MM.1S (cell line): ENCODE measurements around the gene SLC25A22.

ENCODE experiments used
- EZH2 ChIP-seq: fragments of 300-600 bp; sonication (generic); optimal IDR thresholded peaks from 2 replicates; pipeline ENCODE3; 2017; ENCODE audit warnings: low read depth, mild to moderate bottlenecking, antibody characterized with exemption, low read length, mixed read lengths
- EZH2phosphoT487 ChIP-seq: fragments of 300-600 bp; sonication (generic); IDR thresholded peaks from 2 replicates; pipeline ENCODE4 v1.6.1; 2018; ENCODE audit warnings: antibody characterized with exemption, low read length
- TF ChIP-seq, protein P1 (sequence below): fragments of 300-600 bp; sonication (generic); IDR thresholded peaks from 2 replicates; pipeline ENCODE4 v1.5.1; 2016; ENCODE audit warnings: antibody characterized with exemption, low read length, mixed read lengths

GRCh38 chr11:794013-794765 is 3.9 kb downstream of the SLC25A22 start:
- TF ChIP-seq, protein P1, sequence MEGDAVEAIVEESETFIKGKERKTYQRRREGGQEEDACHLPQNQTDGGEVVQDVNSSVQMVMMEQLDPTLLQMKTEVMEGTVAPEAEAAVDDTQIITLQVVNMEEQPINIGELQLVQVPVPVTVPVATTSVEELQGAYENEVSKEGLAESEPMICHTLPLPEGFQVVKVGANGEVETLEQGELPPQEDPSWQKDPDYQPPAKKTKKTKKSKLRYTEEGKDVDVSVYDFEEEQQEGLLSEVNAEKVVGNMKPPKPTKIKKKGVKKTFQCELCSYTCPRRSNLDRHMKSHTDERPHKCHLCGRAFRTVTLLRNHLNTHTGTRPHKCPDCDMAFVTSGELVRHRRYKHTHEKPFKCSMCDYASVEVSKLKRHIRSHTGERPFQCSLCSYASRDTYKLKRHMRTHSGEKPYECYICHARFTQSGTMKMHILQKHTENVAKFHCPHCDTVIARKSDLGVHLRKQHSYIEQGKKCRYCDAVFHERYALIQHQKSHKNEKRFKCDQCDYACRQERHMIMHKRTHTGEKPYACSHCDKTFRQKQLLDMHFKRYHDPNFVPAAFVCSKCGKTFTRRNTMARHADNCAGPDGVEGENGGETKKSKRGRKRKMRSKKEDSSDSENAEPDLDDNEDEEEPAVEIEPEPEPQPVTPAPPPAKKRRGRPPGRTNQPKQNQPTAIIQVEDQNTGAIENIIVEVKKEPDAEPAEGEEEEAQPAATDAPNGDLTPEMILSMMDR: no peak
- no peak for TF ChIP-seq EZH2phosphoT487
- no peak for TF ChIP-seq EZH2
